ENCODE data around the gene ASAP2.

ASAP2 gene

GRCh38 chr2:9282128-9283112 lies 75.8 kb downstream of the ASAP2 start:
- H3K9me3 ChIP-seq = no peaks in the 10 kb centered on the region
- no peak overlapping the region for H3K4me3 ChIP-seq (ENCODE audit: low read depth in 1 of 2, low read length in 1 of 2)
- no peaks in the 10 kb centered on the region for H3K36me3 ChIP-seq
- no peaks in the 10 kb centered on the region for H3K27me3 ChIP-seq
- no peak overlapping the region for H3K27ac ChIP-seq
- H3K4me1 ChIP-seq (ENCODE audit: control insufficient read depth in 1 of 2, insufficient read depth in 1 of 2, low read depth in 1 of 2, low read length in 1 of 2) = no peaks in the 10 kb centered on the region
- TF ChIP-seq CTCF (IDR thresholded peaks at IDR 0.05) = no peak

DNA sequence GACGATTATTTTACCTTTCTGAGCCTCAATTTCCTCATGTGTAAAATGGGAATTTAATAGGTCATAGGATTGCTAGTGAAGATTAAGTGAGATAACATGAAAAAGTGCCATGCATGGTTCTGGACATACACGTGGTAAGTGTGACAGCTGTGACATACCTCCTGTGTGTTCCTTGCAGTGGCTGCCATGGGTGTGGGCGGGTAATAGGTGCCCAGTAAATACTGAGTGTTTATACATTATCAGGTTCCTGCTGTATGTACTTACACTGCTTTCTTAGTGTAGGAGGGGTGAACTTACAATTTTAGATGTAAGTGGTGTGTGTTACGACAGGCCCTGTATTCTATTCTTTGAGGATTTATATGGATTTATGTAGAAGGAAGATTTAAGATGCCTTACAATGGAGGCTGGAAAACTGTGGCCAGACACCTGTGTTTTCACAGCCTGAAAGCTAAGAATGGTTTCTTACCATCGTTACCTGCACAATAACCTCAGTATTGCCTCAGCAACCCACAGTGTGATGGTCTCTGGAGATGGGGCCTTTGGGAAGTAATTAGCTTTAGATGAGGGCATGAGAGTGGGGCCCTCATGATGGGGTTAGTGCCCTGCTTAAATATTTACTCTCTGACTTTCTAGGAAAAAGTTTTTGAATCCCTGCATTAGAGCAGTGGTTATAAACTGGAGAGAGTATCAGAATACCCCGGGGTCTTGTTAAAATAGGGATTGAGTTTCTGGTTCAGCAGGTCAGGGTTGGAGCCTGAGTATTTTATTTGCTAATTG lies 78.1 kb downstream of the ASAP2 start:
- TF ChIP-seq CTCF (IDR thresholded peaks at IDR 0.05) = no peak
- H3K27ac ChIP-seq = no peak overlapping the region

DNA sequence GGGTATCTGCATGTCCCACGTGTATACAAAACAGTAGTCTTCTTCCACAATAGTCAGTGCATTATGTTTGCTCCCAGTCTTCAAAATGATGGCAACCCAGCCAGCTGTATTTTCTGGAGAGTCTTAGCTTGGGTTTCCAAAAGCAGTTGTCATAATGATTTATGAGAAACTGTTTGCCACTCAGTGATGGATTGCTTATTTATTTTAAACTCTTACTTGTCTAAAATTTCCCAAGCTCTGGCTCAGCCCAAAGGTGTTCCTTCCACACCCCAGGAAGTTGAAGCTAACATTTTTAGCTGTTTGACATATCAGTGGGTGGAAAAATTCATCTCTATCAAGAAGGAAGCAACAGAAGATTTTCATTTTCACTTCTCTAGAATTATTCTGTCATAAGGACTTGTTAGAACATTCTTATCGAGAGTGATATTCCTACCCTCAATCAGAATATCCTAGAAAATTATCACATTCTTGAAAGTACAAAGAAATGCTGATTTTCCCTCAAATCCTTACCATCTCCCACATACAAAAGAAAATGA lies 78.8 kb downstream of the ASAP2 start:
- Histone ChIP-seq H3K27me3 (no peaks in the 10 kb centered on the region), H3K36me3 (no peaks in the 10 kb centered on the region), H3K4me3 (ENCODE audit: low read depth in 1 of 2, low read length in 1 of 2) (no peak overlapping the region), H3K27ac (no peak overlapping the region), H3K9me3 (no peaks in the 10 kb centered on the region), H3K4me1 (ENCODE audit: control insufficient read depth in 1 of 2, insufficient read depth in 1 of 2, low read depth in 1 of 2, low read length in 1 of 2) (no peaks in the 10 kb centered on the region)
- no peak for TF ChIP-seq CTCF (IDR thresholded peaks at IDR 0.05)

More for the DNA sequence above, 78.1 kb downstream of the ASAP2 start:
- Histone ChIP-seq H3K4me1 (ENCODE audit: control insufficient read depth in 1 of 2, insufficient read depth in 1 of 2, low read depth in 1 of 2, low read length in 1 of 2) (no peaks in the 10 kb centered on the region), H3K9me3 (no peaks in the 10 kb centered on the region), H3K36me3 (no peaks in the 10 kb centered on the region), H3K27me3 (no peaks in the 10 kb centered on the region), H3K4me3 (ENCODE audit: low read depth in 1 of 2, low read length in 1 of 2) (no peak overlapping the region)

- Histone ChIP-seq H3K27me3 (no peaks in the 10 kb centered on the region), H3K36me3 (no peaks in the 10 kb centered on the region), H3K27ac (no peak overlapping the region), H3K4me3 (ENCODE audit: low read depth in 1 of 2, low read length in 1 of 2) (no peak overlapping the region), H3K9me3 (no peaks in the 10 kb centered on the region), H3K4me1 (ENCODE audit: control insufficient read depth in 1 of 2, insufficient read depth in 1 of 2, low read depth in 1 of 2, low read length in 1 of 2) (no peaks in the 10 kb centered on the region)
- TF ChIP-seq CTCF (IDR thresholded peaks at IDR 0.05) = no peak
These were observed 79.3 kb downstream of the ASAP2 start for GRCh38 chr2:9285921-9286320.

GRCh38 chr2:9286554-9287399 lies 80.2 kb downstream of the ASAP2 start:
- H3K4me1 ChIP-seq (ENCODE audit: control insufficient read depth in 1 of 2, insufficient read depth in 1 of 2, low read depth in 1 of 2, low read length in 1 of 2) = no peaks in the 10 kb centered on the region
- TF ChIP-seq CTCF (IDR thresholded peaks at IDR 0.05) = no peak
- H3K27ac ChIP-seq = no peak overlapping the region
- no peaks in the 10 kb centered on the region for H3K27me3 ChIP-seq
- no peaks in the 10 kb centered on the region for H3K36me3 ChIP-seq
- no peaks in the 10 kb centered on the region for H3K9me3 ChIP-seq
- H3K4me3 ChIP-seq (ENCODE audit: low read depth in 1 of 2, low read length in 1 of 2) = no peak overlapping the region
